IMR-90 (cell line): ENCODE data around the gene HYAL4. TPM values are rescaled to one million over a fixed set of nuclear protein-coding genes. Genes with fewer than 3 reads are reported as not detected.

Source experiments
- ATAC-seq: fragments of 200-7000 bp; cut with Tn5 transposase; 2 replicates; pipeline ENCODE4 v1.9.1; 2020; ENCODE audit warnings: low read depth, mild to moderate bottlenecking, moderate library complexity
- BruUV-seq: library from RNA; stranded (reverse); fragments of 400-500 nt; replicated peaks from 2 replicates; lab custom pipeline; 2021; lab: Mats Ljungman, UMichigan
- CTCF ChIA-PET: fragments of 300-600 bp; formaldehyde crosslinking; extraction: SDS; loops from one replicate; lab custom pipeline; 2021; ENCODE audit warnings: antibody characterized with exemption; lab: Yijun Ruan, JAX
- POLR2A ChIA-PET: fragments of 300-600 bp; sonication (Branson Sonifier 250); formaldehyde crosslinking; loops from one replicate; lab custom pipeline; 2022; ENCODE audit warnings: antibody characterized with exemption; ENCODE audit not compliant: unreplicated experiment; lab: Charles Lee
- DNase-seq: peaks from one replicate; pipeline ENCODE4 v3.0.0; 2013
- H2AFZ ChIP-seq: replicated peaks from 2 replicates; pipeline ENCODE3; 2013; ENCODE audit warnings: low read length, mild to moderate bottlenecking; ENCODE audit not compliant: poor library complexity
- H2AK5ac ChIP-seq: 2 replicates; pipeline ENCODE4 v1.6.1; 2013; ENCODE audit warnings: low read depth, low read length, inconsistent platforms
- H2AK9ac ChIP-seq: replicated peaks from 2 replicates; pipeline ENCODE3; 2013; ENCODE audit warnings: mild to moderate bottlenecking, low read depth, low read length, moderate library complexity; ENCODE audit not compliant: poor library complexity
- H2BK120ac ChIP-seq: 2 replicates; pipeline ENCODE4 v1.6.1; 2013; ENCODE audit warnings: low read depth, low read length, inconsistent platforms
- H2BK15ac ChIP-seq: 3 replicates; pipeline ENCODE4 v1.6.1; 2013; ENCODE audit warnings: low read depth, low read length, inconsistent platforms
- H2BK20ac ChIP-seq: 2 replicates; pipeline ENCODE4 v1.6.1; 2013; ENCODE audit warnings: low read depth, mild to moderate bottlenecking, inconsistent platforms, low read length, moderate library complexity
- H2BK5ac ChIP-seq: 2 replicates; pipeline ENCODE4 v1.6.1; 2013; ENCODE audit warnings: mild to moderate bottlenecking, low read depth, low read length, inconsistent platforms; ENCODE audit not compliant: poor library complexity, severe bottlenecking
- H3K14ac ChIP-seq: replicated peaks from 2 replicates; pipeline ENCODE4 v1.6.1; 2013; ENCODE audit warnings: low read depth, low read length, inconsistent platforms
- H3K18ac ChIP-seq: 2 replicates; pipeline ENCODE4 v1.6.1; 2013; ENCODE audit warnings: low read depth, low read length, control low read depth
- H3K23ac ChIP-seq: 2 replicates; pipeline ENCODE4 v1.6.1; 2013; ENCODE audit warnings: low read depth, low read length, inconsistent platforms
- H3K27ac ChIP-seq: 2 replicates; pipeline ENCODE4 v1.5.1; 2013; ENCODE audit warnings: mild to moderate bottlenecking, control low read depth, low read length; ENCODE audit not compliant: insufficient read depth
- H3K27me3 ChIP-seq: 2 replicates; pipeline ENCODE4 v1.6.1; 2013; ENCODE audit warnings: low read length; ENCODE audit not compliant: control insufficient read depth, insufficient read depth
- H3K36me3 ChIP-seq: 2 replicates; pipeline ENCODE4 v1.6.1; 2013; ENCODE audit warnings: low read length, mixed read lengths; ENCODE audit not compliant: control insufficient read depth, insufficient read depth
- H3K4ac ChIP-seq: 2 replicates; pipeline ENCODE4 v1.6.1; 2013; ENCODE audit warnings: low read depth, low read length, inconsistent platforms
- H3K4me1 ChIP-seq: 2 replicates; pipeline ENCODE4 v1.6.1; 2013; ENCODE audit warnings: low read length, mixed read lengths; ENCODE audit not compliant: control insufficient read depth, insufficient read depth
- H3K4me2 ChIP-seq: 2 replicates; pipeline ENCODE4 v1.6.1; 2013; ENCODE audit warnings: low read depth, mild to moderate bottlenecking, control low read depth, low read length, moderate library complexity
- H3K4me3 ChIP-seq: 2 replicates; pipeline ENCODE4 v1.5.1; 2013; ENCODE audit warnings: low read depth, mild to moderate bottlenecking, control low read depth, low read length, moderate library complexity; ENCODE audit not compliant: insufficient read depth
- H3K56ac ChIP-seq: 2 replicates; pipeline ENCODE4 v1.6.1; 2013; ENCODE audit warnings: low read length, inconsistent platforms; ENCODE audit not compliant: insufficient read depth; ENCODE audit errors: extremely low read depth
- H3K79me1 ChIP-seq, 2 experiments: 2 replicates each; pipeline ENCODE4 v1.6.1; 2013; ENCODE audit warnings: low read length in 2 of 2, inconsistent platforms in 1 of 2, low read depth in 1 of 2
- H3K9ac ChIP-seq: 2 replicates; pipeline ENCODE4 v1.6.1; 2013; ENCODE audit warnings: low read depth, low read length, control low read depth
- H3K9me1 ChIP-seq: 2 replicates; pipeline ENCODE4 v1.6.1; 2013; ENCODE audit warnings: low read length, inconsistent platforms; ENCODE audit not compliant: insufficient read depth
- H3K9me3 ChIP-seq: 2 replicates; pipeline ENCODE4 v1.6.1; 2013; ENCODE audit warnings: low read length; ENCODE audit not compliant: control insufficient read depth, insufficient read depth
- H4K20me1 ChIP-seq: 2 replicates; pipeline ENCODE4 v1.6.1; 2013; ENCODE audit warnings: low read length, inconsistent platforms; ENCODE audit not compliant: insufficient read depth
- H4K5ac ChIP-seq: 2 replicates; pipeline ENCODE4 v1.6.1; 2013; ENCODE audit warnings: mild to moderate bottlenecking, low read depth, low read length, control low read depth
- H4K8ac ChIP-seq, 2 experiments: 2 replicates each; pipeline ENCODE4 v1.6.1; 2013; ENCODE audit warnings: low read depth in 2 of 2, low read length in 2 of 2, control low read depth in 1 of 2, inconsistent platforms in 1 of 2
- H4K91ac ChIP-seq: 2 replicates; pipeline ENCODE4 v1.6.1; 2013; ENCODE audit warnings: low read depth, low read length, inconsistent platforms; ENCODE audit not compliant: insufficient read depth
- BHLHE40 ChIP-seq: fragments of 150-350 bp; IDR thresholded peaks from 2 replicates; pipeline ENCODE4 v1.6.1; 2016; ENCODE audit warnings: mild to moderate bottlenecking, low read depth, low read length
- CEBPB ChIP-seq: IDR thresholded peaks from 2 replicates; pipeline ENCODE4 v1.6.1; 2012; ENCODE audit warnings: low read depth, low read length, improper control_type of control experiment
- CHD1 ChIP-seq: IDR thresholded peaks from 2 replicates; pipeline ENCODE4 v1.6.1; 2012; ENCODE audit warnings: low read depth, low read length, improper control_type of control experiment
- FOS ChIP-seq: fragments of 150-350 bp; IDR thresholded peaks from 2 replicates; pipeline ENCODE4 v1.6.1; 2016; ENCODE audit warnings: low read depth, low read length
- MAFK ChIP-seq: IDR thresholded peaks from 2 replicates; pipeline ENCODE4 v1.6.1; 2012; ENCODE audit warnings: low read depth, low read length, improper control_type of control experiment
- MAZ ChIP-seq: IDR thresholded peaks from 2 replicates; pipeline ENCODE4 v1.6.1; 2012; ENCODE audit warnings: low read depth, mild to moderate bottlenecking, low read length, improper control_type of control experiment, moderate library complexity, borderline replicate concordance
- MXI1 ChIP-seq: IDR thresholded peaks from 2 replicates; pipeline ENCODE4 v1.6.1; 2012; ENCODE audit warnings: low read depth, mild to moderate bottlenecking, low read length, moderate library complexity, borderline replicate concordance
- NFE2L2 ChIP-seq: fragments of 150-350 bp; IDR thresholded peaks from 2 replicates; pipeline ENCODE4 v1.6.1; 2016; ENCODE audit warnings: low read depth, mild to moderate bottlenecking, low read length
- POLR2A ChIP-seq: IDR thresholded peaks from 2 replicates; pipeline ENCODE4 v1.6.1; 2012; ENCODE audit warnings: mild to moderate bottlenecking, low read depth, low read length
- RAD21 ChIP-seq: IDR thresholded peaks from 2 replicates; pipeline ENCODE4 v1.6.1; 2012; ENCODE audit warnings: low read length, improper control_type of control experiment
- RCOR1 ChIP-seq: IDR thresholded peaks from 2 replicates; pipeline ENCODE4 v1.6.1; 2012; ENCODE audit warnings: mild to moderate bottlenecking, low read length, improper control_type of control experiment; ENCODE audit not compliant: insufficient replicate concordance
- RFX5 ChIP-seq: IDR thresholded peaks from 2 replicates; pipeline ENCODE4 v1.8.0; 2012; ENCODE audit warnings: low read depth, mild to moderate bottlenecking, low read length, moderate library complexity
- SMC3 ChIP-seq: fragments of 150-350 bp; IDR thresholded peaks from 2 replicates; pipeline ENCODE4 v1.6.1; 2016; ENCODE audit warnings: low read depth, mild to moderate bottlenecking, antibody characterized with exemption, low read length, moderate library complexity
- WGBS, 2 experiments: methylation state at CpG; one replicate each; pipeline versions ENCODE4 v1.1.5 to v1.1.7; 2013; ENCODE audit warnings: missing lambda C conversion rate in 2 of 2; ENCODE audit not compliant: insufficient read length in 1 of 2; ENCODE audit errors: extremely low coverage in 2 of 2; 5-methylcytosine and 5-hydroxymethylcytosine counted together
- dilution Hi-C: fragments of 300-500 bp; cut with HindIII; formaldehyde crosslinking; loops from one replicate; pipeline ENCODE4 v1.14.3; 2018; ENCODE audit warnings: low sequenced_read_pairs; ENCODE audit not compliant: unreplicated experiment
- in situ Hi-C: fragments of 300-500 bp; cut with MboI; formaldehyde crosslinking; loops from 3 replicates; pipeline ENCODE4 v1.14.3; 2019; ENCODE audit warnings: low sequenced_read_pairs, inconsistent platforms, mixed read lengths
- intact Hi-C: fragments of 100-400 bp; cut with micrococcal nuclease; formaldehyde crosslinking; loops from 2 replicates; pipeline ENCODE4 v1.10.0; 2022
- polyA plus RNA-seq, 3 experiments: library from polyadenylated mRNA; depleted of rRNA; stranded (reverse); fragments of >200 nt; gene quantifications; 2 replicates each; pipeline ENCODE4 v1.2.3, GENCODE V29; 2012; ENCODE audit warnings: low replicate concordance in 1 of 3
- total RNA-seq: library from RNA; depleted of rRNA; stranded (reverse); fragments of >200 nt; gene quantifications from 2 replicates; pipeline ENCODE4 v1.2.3, GENCODE V29; 2012
- TF ChIP-seq, protein P1 (sequence below): fragments of 150-350 bp; IDR thresholded peaks from 2 replicates; pipeline ENCODE4 v1.6.1; 2016; ENCODE audit warnings: low read depth, mild to moderate bottlenecking, low read length, moderate library complexity, borderline replicate concordance
- TF ChIP-seq, protein P2 (sequence below): conservative IDR thresholded peaks from 2 replicates; pipeline ENCODE4 v1.5.1; 2012; ENCODE audit warnings: mild to moderate bottlenecking, low read depth, low read length, improper control_type of control experiment
- TF ChIP-seq, protein P3 (sequence below): fragments of 150-350 bp; IDR thresholded peaks from 2 replicates; pipeline ENCODE4 v1.6.1; 2017; ENCODE audit warnings: mild to moderate bottlenecking, antibody characterized with exemption, low read length, low read depth

HYAL4 gene
- total and polyA plus RNA-seq, 2 of the 4 experiments (the other 2 are of a cell fraction), result not detected

DNA sequence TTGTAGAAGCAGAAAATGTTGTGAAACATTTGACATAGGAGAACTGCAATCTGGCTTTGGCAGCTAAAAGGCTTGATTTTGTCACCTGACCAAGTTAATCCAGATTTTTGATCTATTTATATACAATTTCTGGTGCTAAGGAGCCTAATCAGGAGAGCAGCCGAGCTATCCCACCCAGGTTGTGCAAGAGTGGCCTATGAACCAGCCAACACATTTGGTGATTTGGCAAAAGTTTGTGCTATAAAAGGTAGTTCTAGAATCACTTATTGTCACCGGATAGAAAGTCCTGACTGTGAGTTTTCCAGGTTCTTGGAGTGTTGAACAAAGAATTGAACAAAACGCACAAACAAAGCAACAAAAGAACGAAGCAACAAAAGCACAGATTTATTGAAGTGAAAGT lies 78.6 kb downstream of the HYAL4 start:
- Histone ChIP-seq H3K27ac (no peak overlapping the region), H4K5ac (no peak overlapping the region), H2AFZ (no peak overlapping the region), H4K8ac (no peak overlapping the region), H4K20me1 (no peaks in the 10 kb centered on the region), H3K14ac (no peak overlapping the region), H3K4me1 (no peaks in the 10 kb centered on the region), H2AK5ac (no peak overlapping the region), H3K4ac (no peak overlapping the region), H3K4me3 (no peak overlapping the region), H3K36me3 (no peaks in the 10 kb centered on the region), H2AK9ac (no peak overlapping the region), H3K4me2 (no peak overlapping the region), H3K9ac (no peak overlapping the region), H3K56ac (no peak overlapping the region), H3K23ac (no peak overlapping the region), H2BK120ac (no peak overlapping the region), H3K9me1 (no peaks in the 10 kb centered on the region), H2BK5ac (no peak overlapping the region), H4K91ac (no peak overlapping the region), H3K27me3 (no peaks in the 10 kb centered on the region), H2BK15ac (no peak overlapping the region), H3K79me1 (no peaks in the 10 kb centered on the region), H3K9me3 (no peaks in the 10 kb centered on the region), H3K18ac (no peak overlapping the region), H2BK20ac (no peak overlapping the region)
- intact Hi-C loops (no loop called here), in situ Hi-C loops (no loop called here), dilution Hi-C loops (no loop called here)
- ChIA-PET CTCF (no interaction called here), POLR2A (no interaction called here)
- TF ChIP-seq RCOR1, result no peak
- no peak for TF ChIP-seq NFE2L2
- no peak for TF ChIP-seq RFX5
- no peak for TF ChIP-seq MAZ
- TF ChIP-seq, protein P1, sequence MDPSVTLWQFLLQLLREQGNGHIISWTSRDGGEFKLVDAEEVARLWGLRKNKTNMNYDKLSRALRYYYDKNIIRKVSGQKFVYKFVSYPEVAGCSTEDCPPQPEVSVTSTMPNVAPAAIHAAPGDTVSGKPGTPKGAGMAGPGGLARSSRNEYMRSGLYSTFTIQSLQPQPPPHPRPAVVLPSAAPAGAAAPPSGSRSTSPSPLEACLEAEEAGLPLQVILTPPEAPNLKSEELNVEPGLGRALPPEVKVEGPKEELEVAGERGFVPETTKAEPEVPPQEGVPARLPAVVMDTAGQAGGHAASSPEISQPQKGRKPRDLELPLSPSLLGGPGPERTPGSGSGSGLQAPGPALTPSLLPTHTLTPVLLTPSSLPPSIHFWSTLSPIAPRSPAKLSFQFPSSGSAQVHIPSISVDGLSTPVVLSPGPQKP, result no peak
- TF ChIP-seq BHLHE40, result no peak
- TF ChIP-seq POLR2A, result no peak
- no peak for TF ChIP-seq SMC3
- TF ChIP-seq MAFK, result no peak
- TF ChIP-seq MXI1, result no peak
- TF ChIP-seq CHD1, result no peak
- no peak for TF ChIP-seq CEBPB
- TF ChIP-seq, protein P2, sequence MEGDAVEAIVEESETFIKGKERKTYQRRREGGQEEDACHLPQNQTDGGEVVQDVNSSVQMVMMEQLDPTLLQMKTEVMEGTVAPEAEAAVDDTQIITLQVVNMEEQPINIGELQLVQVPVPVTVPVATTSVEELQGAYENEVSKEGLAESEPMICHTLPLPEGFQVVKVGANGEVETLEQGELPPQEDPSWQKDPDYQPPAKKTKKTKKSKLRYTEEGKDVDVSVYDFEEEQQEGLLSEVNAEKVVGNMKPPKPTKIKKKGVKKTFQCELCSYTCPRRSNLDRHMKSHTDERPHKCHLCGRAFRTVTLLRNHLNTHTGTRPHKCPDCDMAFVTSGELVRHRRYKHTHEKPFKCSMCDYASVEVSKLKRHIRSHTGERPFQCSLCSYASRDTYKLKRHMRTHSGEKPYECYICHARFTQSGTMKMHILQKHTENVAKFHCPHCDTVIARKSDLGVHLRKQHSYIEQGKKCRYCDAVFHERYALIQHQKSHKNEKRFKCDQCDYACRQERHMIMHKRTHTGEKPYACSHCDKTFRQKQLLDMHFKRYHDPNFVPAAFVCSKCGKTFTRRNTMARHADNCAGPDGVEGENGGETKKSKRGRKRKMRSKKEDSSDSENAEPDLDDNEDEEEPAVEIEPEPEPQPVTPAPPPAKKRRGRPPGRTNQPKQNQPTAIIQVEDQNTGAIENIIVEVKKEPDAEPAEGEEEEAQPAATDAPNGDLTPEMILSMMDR, result no peak
- TF ChIP-seq RAD21, result no peak
- TF ChIP-seq, protein P3, sequence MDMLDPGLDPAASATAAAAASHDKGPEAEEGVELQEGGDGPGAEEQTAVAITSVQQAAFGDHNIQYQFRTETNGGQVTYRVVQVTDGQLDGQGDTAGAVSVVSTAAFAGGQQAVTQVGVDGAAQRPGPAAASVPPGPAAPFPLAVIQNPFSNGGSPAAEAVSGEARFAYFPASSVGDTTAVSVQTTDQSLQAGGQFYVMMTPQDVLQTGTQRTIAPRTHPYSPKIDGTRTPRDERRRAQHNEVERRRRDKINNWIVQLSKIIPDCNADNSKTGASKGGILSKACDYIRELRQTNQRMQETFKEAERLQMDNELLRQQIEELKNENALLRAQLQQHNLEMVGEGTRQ, result no peak
- no peak for TF ChIP-seq FOS
- no TSS peak for BruUV-seq
- no CpG with 5 or more reads among the region's 4 CpGs for WGBS, 2 experiments
- ATAC-seq (no peak), DNase-seq (no peak)
